T-helper 9 cell (primary cell): ENCODE results near the gene WDR76.
"Not testable (repeated sequence)": the region's sequence is repeated elsewhere in the genome, so short reads cannot be mapped to it uniquely, and the experiment has no call there.

Source experiments
- DNase-seq: peaks from one replicate; pipeline ENCODE4 v3.0.0-alpha.2; 2020

Gene WDR76

DNA sequence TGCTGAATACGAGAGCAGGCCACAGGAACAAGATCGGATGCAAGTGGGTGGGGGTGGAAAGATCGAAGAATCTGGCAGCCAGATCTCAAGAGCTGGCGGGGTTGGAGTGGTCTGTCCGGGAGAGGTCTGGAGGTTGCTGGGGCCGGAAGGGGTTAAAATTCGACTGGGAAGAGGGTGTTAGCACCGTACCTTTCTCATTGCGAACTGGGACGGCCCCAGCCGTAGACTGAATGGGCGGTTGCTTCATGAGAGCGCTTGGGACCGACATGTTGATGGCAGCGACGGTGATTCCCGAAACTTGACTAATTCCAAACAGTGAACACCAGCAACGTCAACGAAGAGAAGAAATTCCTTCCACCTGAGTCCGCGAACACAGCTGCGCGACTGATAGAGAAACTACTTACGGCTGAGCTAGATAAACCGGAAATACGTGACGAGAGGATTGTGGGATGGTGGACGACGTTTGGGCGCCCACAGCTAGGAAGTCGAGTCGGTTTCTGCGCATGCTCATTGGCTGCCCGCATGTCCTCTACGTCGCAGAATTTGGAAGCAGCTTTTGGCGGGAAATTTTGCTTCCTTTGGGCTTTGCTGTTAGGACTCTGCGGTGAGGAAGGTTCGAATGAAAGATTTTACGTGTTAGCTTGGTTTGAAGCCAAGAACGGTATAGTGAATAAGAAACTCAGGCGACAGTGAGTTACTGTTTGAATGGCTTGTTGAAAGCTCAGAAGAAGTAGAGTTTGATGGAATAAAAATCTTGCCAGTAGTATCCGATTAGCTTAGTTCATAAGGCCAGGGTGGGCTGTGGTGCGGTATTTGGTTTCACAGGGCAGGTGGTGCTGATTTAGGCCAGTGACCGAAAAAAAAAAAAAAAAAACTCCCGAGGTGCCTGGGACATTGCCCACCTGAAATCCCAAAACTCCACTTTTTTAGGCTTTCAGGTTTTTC, 2.2 kb upstream of the WDR76 start, which contains the start of gene MFAP1:
Gene MFAP1, minus strand, starts transcription at position 389 of the 945 bp plus-strand sequence. Its CDS starts 121 bp downstream, at position 268.
- DNase-seq = peak; percentile 83

- not testable (repeated sequence) for DNase-seq
Observed at GRCh38 chr15:43825305-43825704, 1.5 kb upstream of the WDR76 start.

- DNase-seq = no peak
Observed at GRCh38 chr15:43826029-43826507, 734 bp upstream of the WDR76 start.

- DNase-seq = no peak
Observed at GRCh38 chr15:43828061-43828657, 1.4 kb downstream of the WDR76 start.

DNA sequence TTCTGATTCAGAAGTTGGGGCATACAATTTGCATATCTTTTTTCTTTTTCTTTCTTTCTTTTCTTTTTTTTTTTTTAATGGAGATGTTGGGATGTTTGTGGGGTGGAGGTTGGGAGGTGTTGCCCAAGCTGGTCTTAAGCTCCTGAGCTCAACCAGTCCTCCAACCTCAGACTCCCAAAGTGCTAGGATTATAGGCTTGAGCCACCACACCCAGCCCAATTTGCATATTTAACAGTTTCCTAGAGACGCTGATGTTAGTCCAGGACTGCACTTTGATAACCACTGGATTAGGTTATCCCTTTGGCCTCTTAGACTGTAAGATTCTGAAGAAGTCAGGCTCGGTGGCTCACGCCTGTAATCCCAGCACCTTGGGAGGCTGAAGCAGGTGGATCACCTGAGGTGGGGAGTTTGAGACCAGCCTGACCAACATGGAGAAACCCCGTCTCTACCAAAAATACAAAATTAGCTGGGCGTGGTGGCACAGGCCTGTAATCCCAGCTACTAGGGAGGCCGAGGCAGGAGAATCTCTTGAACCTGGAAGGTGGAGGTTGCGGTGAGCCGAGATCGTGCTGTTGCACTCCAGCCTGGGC, 3.2 kb downstream of the WDR76 start:
- not testable (repeated sequence) for DNase-seq

DNA sequence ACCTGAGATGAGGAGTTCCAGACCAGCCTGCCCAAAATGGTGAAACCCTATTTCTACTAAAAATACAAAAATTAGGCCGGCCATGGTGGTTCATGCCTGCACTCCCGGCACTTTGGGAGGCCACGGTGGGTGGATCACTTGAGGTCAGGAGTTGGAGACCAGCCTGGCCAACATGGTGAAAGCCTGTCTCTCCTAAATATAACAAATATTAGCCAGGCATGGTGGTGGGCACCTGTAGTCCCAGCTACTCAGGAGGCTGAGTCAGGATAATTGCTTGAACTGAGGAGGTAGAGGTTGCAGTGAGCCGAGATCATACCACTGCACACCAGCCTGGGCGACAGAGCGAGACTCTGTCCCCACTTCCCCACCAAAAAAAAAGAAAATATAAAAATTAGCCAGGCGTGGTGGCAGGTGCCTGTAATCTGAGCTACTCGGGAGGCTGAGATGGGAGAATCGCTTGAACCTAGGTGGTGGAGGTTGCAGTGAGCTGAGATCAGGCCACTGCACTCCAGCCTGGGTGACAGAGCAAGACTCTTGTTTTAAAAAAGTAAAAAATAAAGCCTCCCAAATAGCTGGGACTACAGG, 4.0 kb downstream of the WDR76 start:
- not testable (repeated sequence) for DNase-seq

- DNase-seq = not testable (repeated sequence)
Observed at GRCh38 chr15:43831519-43832052, 4.8 kb downstream of the WDR76 start.

DNA sequence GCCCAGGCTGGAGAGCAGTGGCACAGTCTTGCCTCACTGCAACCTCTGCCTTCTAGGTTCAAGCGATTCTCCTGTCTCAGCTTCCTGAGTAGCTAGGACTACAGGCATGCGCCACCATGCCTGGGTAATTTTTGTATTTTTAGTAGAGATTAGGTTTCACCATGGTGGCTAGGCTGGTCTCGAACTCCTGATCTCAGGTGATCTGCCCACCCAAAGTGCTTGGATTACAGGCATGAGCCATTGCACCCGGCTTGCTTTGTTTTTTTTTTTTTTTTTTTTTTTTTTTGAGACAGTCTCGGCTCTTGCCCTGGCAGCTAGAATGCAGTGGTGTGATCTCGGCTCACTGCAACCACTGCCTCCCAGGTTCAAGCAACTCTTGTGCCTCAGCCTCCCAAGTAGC, 5.7 kb downstream of the WDR76 start:
- not testable (repeated sequence) for DNase-seq

GRCh38 chr15:43845421-43845820, 18.6 kb downstream of the WDR76 start:
- no peak for DNase-seq

DNA sequence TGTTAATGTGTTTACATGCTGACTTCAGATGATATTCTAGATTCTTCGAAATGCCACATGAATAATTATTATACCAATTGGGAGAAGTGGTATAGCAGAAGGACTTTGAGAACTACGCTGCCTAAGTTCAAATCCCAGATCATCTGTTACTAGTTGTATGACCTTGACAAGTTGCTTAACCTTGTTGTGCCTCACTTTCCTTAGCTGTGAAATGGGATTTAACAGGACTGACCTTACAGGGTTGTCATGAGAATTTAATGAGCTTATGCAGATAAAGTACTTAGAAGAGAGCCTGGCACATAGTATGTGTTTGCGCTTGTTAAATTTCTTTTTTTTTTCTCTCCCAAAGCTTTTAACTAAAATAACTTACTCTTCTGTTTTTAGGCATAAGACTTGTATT, 24.4 kb downstream of the WDR76 start:
- no peak for DNase-seq

DNA sequence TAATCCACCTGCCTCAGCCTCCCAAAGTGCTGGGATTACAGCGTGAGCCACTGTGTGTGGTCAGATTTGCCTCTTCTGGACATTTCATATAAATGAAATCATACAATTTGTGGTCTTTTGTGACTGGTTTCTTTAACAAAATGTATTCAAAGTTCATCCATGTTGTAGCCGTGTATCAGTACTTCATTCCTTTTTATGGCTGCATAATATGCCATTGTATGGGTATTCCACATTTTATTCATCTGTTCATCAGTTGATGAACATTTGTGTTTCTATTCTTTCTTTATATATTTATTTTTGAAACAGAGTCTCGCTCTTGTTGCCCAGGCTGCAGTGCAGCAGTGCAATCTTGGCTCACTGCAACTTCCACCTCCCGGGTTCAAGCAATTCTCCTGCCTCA, 25.8 kb downstream of the WDR76 start:
- no peak for DNase-seq

- DNase-seq = no peak
Observed at GRCh38 chr15:43854801-43855200, 28.0 kb downstream of the WDR76 start.

DNA sequence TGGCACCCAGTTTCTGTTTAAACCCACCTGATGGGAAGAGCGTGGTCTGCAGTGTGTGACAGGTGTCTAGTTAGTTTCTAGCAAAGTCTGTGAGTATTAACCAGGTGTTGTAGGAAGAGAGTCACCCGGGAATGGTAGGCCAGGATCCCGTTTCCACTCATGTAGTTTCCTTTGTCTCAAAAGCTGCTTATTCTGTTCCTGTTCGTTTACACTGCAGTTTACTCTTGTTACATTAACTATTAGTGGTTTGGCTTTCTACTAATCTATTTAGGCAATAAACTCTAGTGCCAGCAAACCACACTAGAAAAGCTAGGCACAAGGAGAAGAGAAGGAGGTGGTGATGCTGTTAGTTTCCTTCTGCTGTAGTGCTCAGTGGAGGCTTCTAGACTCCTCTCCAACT, 32.7 kb downstream of the WDR76 start:
- no peak for DNase-seq

DNA sequence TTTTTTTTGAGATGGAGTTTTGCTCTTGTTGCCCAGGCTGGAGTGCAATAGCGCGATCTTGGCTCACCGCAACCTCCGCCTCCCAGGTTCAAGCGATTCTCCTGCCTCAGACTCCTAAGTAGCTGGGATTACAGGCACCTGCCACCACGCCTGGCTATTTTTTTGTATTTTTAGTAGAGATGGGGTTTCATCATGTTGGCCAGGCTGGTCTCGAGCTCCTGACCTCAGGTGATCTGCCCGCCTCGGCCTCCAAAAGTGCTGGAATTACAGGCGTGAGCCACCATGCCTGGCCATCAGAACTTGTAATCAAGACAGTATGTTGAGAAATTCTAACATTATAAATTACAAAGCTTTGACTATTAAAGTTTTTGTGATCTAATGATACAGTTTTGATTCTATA, 39.8 kb downstream of the WDR76 start:
- not testable (repeated sequence) for DNase-seq

GRCh38 chr15:43867096-43867495, 40.3 kb downstream of the WDR76 start:
- no peak for DNase-seq

DNA sequence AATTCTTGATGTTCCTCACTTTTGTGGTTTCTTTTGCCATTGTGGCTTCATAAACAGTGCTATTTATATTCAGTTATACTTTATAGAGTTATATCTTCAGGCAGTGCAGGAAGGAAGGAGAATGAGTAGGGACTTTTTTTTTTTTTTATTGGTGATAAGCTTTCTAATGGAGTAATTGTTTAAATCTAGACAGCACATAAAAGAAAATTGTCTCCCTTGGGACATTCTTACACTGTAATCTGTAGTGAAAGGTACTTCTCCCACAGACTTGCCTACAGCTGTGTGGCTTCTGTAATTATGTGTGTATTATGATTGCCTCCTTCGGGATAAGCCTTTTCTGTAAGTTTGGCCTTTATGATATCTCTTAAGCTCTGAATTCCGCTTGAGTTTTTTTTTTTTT, 41.6 kb downstream of the WDR76 start:
- no peak for DNase-seq

- DNase-seq = no peak
Observed at GRCh38 chr15:43871835-43872234, 45.0 kb downstream of the WDR76 start.

- DNase-seq = no peak
Observed at GRCh38 chr15:43872416-43873020, 45.7 kb downstream of the WDR76 start.

GRCh38 chr15:43873651-43874050, 46.8 kb downstream of the WDR76 start:
- DNase-seq = no peak

DNA sequence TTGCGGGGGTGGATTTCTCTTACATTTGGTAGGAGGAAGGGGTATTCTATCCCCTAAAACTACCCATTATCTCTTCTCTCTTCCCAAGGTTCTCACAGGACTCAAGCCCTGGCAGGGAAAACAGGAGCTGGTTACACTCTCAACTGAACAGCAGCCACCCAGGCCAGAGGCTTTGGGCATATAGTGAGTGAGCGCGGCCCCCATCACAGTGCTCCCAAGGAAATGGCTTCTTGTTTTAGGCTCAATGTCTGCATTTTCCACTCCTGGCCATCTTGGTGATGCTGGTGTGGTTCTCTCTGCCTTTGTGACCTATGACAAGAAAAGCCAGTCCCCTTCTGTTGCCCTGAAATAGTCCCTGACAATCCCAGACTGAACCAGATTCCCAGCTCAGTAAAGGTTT, 50.1 kb downstream of the WDR76 start:
- no peak for DNase-seq

DNA sequence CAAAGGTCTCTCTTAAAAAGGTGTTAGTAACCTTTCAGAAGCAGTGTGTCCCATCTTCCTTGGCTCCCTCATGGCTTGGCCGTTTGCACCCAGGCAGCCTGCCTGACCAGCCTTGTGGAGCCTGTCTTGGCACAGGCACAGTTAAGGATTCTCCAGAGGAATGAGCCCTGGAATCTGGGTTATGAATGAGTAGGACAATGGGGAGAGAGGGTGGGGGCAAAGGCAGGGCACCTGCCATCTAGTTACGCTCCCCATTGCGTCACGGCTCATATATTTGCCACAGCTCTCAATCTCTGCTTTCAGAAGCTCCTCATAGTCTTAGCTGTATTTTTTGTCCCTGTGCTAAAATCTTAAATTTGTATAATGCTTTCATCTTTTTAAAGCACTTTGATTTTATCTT, 50.6 kb downstream of the WDR76 start:
- DNase-seq = no peak

GRCh38 chr15:43878446-43878845, 51.6 kb downstream of the WDR76 start:
- DNase-seq = no peak
